GM18526 (cell line): Measurements from ENCODE around the gene QPCT.

ENCODE experiments used
- POLR2A ChIP-seq: IDR thresholded peaks from 3 replicates; pipeline ENCODE4 v1.6.1; 2011; ENCODE audit not compliant: insufficient read length; ENCODE audit errors: extremely low read depth

The QPCT gene

DNA sequence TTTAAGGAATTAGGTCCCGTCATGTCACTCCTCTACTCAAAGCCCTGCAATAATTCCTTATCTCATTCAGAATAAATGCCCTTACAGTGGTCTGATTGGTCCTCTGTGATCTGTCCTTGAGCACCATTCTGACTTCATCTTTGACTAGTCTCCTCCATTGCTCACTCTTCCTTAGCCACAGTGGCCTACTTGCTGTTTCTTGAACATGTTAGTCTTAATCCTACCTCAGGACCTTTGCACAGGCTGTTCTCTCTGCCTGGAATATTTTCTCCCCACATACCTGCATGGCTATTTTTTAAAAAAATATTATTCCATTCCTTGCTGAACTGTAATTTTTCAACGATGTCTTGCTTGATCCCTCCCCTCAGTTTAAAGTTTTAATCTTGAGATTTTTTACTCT, 48.0 kb downstream of the QPCT start:
- no peak for TF ChIP-seq POLR2A

DNA sequence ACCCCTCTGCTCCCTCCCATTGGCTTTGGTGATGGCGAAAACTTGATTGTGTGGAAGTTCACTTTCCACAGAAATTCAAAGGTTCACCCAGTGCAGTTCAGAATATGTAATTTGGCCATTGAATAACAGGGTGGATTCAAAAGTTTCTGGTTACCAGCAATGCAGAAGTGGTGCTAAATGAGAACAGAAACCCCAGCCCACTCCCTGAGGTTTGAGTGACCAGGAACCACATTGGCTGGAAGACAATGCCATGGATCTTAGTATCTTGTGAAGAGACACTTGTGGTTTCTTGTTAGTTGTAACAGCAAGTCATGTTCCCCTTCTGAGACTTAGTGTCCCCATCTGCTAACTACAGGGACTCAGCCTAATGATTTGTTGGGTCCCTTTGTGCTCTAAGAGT, 49.8 kb downstream of the QPCT start:
- no peak for TF ChIP-seq POLR2A

DNA sequence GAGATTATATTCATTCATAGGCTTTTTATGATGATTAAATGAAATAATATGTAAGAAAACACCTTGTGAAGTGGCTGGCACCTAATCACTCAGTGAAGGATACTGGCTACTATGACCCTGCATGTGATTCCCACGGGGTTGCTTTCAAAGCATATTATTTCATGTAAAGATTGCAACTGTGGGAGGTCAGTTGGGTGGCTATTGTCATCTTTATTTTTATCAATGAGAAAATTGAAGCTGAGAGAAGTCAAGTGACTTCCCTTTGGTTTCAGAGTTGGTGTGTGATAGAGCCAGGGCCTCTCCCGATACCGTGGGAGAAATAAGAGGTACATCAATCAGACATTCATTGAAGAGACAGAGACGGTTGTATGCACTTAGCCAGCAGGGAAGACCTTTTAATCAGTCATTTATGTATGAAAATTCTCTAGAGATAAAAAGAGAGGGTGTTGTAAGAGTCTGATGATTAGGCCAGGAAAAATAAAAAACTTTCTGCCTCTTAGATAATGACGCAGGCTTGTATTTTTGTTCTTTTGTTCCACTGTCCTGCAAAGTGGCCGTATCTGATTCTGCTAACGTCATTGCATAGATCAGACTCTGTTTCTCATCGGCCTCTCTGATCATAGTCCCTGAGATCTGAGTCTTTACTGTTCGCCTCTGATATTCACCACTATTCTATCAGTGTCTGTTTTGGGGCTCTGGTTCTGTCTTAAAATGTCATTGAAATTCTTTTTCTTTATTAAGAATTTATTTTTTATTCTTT, 50.5 kb downstream of the QPCT start:
- TF ChIP-seq POLR2A, result no peak

DNA sequence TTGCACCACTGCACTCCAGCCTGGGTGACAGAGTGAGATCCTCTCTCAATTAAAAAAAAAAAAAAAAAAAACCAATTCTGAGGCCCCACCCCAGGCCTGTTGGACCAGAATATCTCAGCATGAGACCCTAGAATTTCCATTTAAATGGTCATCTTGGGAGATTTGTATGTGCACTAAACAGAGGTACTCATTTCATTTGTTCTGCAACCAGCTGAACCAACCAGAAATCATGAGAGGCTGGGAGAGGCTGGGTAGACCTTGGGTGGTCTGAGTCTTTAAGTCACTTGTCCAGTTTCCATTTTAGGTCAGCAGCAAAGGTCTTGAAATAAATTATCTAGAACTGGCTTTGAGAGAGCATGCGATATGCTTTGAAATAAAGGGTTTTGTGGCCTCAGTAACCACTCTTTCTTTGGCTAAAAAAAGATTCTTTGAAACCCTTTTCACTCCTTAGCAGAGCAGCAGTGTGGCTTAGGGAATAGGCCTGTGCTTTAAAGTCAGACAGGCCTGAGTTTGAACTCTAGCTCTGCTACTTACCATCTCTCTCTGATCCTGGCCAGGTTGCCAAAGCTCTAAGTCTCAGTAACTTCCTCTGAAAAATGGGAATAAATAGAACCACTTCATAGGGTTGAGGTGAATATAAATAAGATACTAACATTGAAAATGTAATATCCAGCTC, 52.6 kb downstream of the QPCT start:
- no peak for TF ChIP-seq POLR2A

DNA sequence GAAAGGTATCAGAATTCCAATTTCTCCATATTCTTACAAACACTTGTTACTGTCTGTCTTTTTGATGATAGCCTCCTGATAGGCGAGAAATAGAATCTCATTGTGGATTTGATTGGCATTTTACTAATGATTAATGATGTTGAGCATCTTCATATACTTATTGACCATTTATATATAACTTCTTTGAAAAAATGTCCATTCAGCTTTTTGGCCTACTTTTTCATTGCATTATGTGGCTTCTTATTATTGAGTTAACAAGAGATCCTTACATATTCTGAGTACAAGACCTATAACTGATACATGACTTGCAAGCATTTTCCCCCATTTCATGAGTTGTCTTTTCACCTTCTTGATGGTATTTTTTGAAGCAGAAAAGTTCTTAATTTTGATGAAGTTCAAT, 54.6 kb downstream of the QPCT start:
- TF ChIP-seq POLR2A, result no peak

DNA sequence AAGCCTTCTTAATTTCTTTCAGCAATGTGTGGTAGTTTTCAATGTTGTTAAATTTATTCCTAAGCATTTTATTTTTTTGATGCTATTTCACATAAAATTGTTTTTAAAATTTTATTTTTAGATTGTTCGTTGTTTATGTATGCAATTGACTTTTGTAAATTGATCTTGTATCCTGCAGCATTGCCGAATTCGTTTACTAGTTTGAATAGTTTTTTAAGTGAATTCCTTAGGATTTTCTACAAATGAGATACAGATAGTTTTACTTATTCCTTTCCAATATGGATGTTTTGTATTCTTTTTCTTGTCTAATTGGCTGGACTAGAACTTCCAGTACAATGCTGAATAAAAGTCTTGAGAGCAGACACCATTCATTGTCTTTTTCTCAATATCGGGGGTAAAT, 55.6 kb downstream of the QPCT start:
- TF ChIP-seq POLR2A, result no peak

DNA sequence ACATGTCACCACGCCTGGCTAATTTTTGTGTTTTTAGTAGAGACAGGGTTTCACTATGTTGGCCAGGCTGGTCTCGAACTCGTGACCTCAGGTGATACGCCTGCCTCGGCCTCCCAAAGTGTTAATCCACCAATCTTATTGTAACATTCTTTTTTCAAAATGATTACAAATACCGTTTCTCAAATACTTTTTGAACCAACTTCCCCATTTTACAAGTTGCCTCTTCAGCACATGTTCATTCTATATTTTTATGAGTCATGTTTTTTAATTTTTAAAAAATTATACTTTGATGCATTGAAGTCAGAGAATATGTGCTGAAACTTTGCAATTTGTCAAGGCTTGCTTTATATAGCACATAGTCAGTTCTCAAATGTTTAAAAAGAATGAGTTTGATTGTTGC, 58.2 kb downstream of the QPCT start:
- TF ChIP-seq POLR2A, result no peak

DNA sequence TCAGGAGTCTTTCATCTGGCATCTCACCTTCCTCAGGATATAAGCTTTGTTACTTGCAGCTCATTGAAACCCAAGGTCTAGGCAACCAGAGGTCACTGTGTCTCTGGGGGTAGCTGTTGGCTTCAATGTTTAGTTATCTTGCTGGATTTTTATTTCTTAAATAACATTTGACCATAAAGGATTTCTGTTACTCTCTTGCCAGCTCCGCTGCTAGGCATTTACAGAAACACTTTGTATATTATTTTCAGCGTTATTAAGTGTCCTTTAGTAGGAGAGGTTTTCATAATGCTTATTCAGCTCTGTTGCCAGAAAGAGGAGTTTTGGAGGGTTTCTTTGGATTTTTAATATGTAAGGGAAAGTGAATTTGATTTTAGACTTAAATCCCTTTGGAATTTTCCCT, 61.4 kb downstream of the QPCT start:
- no peak for TF ChIP-seq POLR2A

DNA sequence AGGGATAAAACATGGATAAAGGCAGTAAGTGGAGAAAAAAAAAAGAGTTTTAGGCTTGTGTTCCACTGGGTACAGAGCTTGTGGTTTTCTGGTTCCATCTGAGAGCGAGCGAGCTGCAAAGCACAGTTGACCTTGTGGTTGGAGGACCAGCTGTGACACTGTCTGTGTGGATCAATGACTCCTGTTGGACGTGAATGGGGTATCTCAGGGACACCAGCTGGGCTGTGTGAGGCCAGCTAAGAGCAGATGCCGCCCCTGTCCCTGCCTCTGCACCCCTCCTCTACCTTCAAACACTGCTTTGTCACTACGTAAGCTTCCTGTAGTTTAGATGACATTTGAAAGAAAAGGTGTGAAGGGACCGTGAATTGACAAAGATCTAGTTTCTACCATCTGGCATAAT, 67.8 kb downstream of the QPCT start:
- TF ChIP-seq POLR2A, result no peak

DNA sequence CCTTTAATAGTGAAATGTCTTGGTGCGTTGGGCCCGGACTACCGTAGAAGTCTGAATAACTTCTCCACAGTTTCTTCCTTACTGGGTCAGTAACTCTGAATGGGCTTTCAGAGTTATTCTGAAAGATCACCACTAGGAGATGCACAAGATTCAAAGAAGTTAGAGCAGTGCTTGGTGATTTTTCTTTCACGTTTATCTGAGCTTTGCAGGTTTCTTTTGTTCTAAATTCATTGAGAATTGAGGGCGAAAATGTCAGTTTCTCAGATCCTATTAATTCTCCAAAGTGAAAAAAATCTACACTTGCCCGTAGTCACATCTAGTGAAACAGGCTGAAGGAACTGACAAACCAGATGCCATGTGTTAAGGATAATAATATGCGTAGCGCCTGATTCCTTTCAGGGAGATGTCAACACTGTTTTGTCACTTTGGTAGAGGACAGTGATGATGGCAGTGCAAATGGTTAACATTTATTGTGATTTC, 70.1 kb downstream of the QPCT start:
- TF ChIP-seq POLR2A, result no peak

DNA sequence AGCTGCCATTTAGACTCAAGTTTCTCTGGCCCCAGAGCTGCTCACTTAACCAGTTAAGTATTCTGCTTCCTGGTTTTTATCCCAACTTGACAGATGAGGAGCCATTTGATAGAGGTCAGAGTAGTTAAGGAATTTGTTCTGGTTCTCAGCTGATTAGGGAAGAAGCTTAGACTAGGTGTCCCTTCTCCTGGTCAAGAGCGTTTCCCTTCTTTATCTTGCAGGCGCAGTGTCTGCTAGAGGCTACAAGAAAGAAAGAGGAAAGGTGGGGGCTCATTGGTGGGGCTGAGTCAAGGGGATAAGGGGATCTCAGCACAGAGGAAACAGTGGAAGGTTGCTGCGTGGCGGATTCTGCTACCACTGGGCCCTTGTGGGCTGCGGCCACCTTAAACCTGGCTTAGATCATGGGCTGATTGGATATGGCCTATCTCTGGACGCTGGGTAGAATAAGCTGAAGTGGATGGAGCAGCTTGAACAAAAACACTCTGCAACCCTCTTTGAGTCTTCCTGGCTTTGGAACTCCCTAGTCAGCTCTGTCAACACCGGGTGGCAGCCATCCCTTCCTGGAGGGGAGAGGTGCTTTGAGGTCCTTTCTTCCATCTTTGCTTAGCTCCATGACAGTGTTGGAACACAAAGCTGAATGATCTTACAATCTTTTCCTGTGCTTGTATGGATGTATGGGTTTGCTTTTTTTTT, 70.8 kb downstream of the QPCT start:
- no peak for TF ChIP-seq POLR2A

DNA sequence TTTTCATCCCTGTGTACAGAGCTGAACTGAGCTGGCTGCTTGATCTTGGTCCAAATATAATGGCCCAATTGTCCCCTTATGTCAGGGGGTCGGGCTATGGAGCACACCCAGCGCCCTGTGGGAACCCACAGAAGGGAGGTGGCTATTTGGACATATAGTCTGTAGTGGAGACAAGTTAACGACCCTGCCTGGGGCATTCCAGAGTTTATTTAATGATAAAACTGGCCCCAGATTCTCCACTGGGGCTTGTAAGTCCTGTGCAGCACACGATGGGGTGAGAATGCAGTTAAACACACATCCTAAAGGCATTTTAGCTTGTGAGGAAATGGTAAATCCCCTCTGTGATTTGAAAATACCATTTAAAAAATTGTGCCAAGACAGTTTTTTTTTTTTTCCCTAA, 72.9 kb downstream of the QPCT start:
- no peak for TF ChIP-seq POLR2A

DNA sequence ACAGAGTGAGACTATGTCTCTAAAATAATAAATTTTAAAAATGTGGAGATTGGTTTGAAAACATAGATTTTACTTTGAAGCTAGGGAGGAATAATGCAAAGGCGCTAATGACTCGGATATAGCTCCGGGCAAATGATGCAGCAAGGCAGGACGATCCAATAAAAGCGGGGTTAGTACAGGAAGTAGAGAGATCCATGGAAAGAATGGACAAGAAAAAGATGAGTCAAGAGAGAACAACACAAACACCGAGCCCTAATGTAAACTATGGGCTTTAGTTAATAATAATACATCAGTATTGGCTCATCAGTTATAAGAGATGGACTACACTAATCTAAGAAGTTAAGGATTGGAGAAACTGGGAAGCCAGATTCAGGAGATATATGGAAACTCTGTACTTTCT, 74.5 kb downstream of the QPCT start:
- no peak for TF ChIP-seq POLR2A

DNA sequence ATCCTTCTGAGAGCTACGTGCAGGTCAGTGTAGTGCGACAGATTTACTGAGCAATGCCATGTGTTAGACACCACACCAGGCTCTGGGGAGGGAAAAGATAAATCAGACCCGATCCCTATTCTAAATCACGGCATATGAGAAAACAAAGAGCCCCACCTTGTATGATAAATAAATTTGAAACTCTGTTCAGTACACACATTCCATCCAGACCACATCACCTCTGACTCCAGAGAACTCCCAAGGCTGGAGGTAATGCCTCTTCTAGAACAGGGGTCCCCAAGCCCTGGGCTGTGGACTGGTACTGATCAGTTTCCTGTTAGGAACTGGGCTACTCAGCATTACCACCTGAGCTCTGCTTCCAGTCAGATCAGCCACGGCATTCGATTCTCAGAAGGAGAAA, 77.3 kb downstream of the QPCT start:
- TF ChIP-seq POLR2A, result no peak

DNA sequence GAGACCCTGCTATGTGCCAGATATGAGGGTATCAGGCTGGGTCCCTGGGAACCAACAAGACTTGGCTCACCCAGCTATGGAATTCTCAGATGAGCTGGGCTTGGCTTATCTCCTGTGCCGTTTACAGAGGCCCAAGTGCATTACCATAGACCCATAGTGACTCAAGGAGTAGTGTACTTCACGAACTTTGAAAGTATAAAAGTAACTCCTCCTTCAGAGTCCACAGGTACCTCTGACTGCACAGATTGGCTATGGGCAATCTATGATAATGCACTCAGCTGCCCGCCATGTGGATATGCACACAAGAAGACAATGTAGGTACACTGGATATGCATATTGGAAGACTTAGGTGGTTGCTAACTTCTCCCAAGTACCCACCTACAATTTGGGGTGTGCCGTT, 78.4 kb downstream of the QPCT start:
- no peak for TF ChIP-seq POLR2A
